Activated T-helper 9 cell treated with anti-CD3 and anti-CD28 coated beads, Interleukin-2, amount 50 U/mL, for 16 hours (primary cell): Measurements from ENCODE around the gene LNPEP.
"Not testable (repeated sequence)": the region's sequence is repeated elsewhere in the genome, so short reads cannot be mapped to it uniquely, and the experiment has no call there.

Source experiments
- DNase-seq: peaks from one replicate; pipeline ENCODE4 v3.0.0-alpha.2; 2020; ENCODE audit warnings: low read depth

LNPEP gene

GRCh38 chr5:96930058-96930457, 5.8 kb upstream of the LNPEP start:
- DNase-seq: no peak

- DNase-seq: no peak
Measured at GRCh38 chr5:96930589-96930988, 5.3 kb upstream of the LNPEP start.

- DNase-seq: not testable (repeated sequence)
Measured at GRCh38 chr5:96931037-96931436, 4.8 kb upstream of the LNPEP start.

- DNase-seq: no peak
Measured at GRCh38 chr5:96931605-96932004, 4.3 kb upstream of the LNPEP start.

- no peak for DNase-seq
Measured at GRCh38 chr5:96932026-96932425, 3.9 kb upstream of the LNPEP start.

- DNase-seq: no peak
Measured at GRCh38 chr5:96933764-96934707, 1.8 kb upstream of the LNPEP start.

- DNase-seq: peak; percentile 90
Measured at GRCh38 chr5:96934708-96935558, 947 bp upstream of the LNPEP start.

GRCh38 chr5:96936431-96937320, 796 bp downstream of the LNPEP start:
- DNase-seq: peak; percentile 19

GRCh38 chr5:96940586-96940985, 4.7 kb downstream of the LNPEP start:
- DNase-seq: no peak

GRCh38 chr5:96941140-96941539, 5.3 kb downstream of the LNPEP start:
- no peak for DNase-seq

GRCh38 chr5:96942078-96942477, 6.2 kb downstream of the LNPEP start:
- DNase-seq: no peak

- DNase-seq: no peak
Measured at GRCh38 chr5:96942911-96943310, 7.0 kb downstream of the LNPEP start.

- DNase-seq: no peak
Measured at GRCh38 chr5:96943799-96944198, 7.9 kb downstream of the LNPEP start.

- DNase-seq: no peak
Measured at GRCh38 chr5:96945144-96945897, 9.4 kb downstream of the LNPEP start.

GRCh38 chr5:96946381-96946780, 10.5 kb downstream of the LNPEP start:
- DNase-seq: no peak

GRCh38 chr5:96952118-96952750, 16.4 kb downstream of the LNPEP start:
- no peak for DNase-seq

GRCh38 chr5:96952974-96953730, 17.3 kb downstream of the LNPEP start:
- DNase-seq: no peak

GRCh38 chr5:96957254-96958049, 21.6 kb downstream of the LNPEP start:
- peak; percentile 17 for DNase-seq

- DNase-seq: no peak
Measured at GRCh38 chr5:96958977-96959376, 23.1 kb downstream of the LNPEP start.
